ENCODE results near the gene B3GNT8.
"Not testable (repeated sequence)": the region's sequence is repeated elsewhere in the genome, so short reads cannot be mapped to it uniquely, and the experiment has no call there.

Gene B3GNT8

DNA sequence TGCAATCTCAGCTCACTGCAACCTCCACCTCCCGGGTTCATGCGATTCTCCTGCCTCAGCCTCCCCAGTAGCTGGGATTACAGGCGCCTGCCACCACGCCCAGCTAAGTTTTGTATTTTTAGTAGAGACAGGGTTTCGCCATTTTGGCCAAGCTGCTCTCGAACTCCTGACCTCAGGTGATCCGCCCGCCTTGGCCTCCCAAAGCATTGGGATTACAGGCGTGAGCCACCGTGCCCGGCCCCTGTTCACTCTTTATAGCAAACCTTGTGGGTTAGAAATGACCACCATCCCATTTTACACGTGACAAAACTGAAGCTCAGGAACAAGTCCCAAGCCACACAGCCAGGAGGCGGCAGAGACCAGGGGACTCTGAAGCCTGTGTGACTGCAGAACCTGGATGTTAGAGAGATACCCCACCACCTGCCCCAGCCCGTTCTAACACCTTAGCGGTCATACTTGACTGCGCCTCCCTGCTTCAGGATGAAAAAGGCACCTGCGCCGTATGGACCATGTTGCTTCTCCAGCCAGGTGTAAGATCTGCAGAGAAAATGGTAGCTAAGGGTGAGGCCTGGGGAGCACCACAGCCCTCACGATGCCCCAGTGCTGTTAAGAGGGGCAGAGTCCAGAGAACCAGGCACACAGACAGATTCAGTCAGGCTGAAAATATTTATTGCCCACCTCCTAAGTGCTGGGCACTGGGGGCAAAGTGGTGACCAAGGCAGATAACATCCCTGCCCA, 8.9 kb upstream of the B3GNT8 start:
- DNase-seq (ENCODE audit: low spot score), result no peak

DNA sequence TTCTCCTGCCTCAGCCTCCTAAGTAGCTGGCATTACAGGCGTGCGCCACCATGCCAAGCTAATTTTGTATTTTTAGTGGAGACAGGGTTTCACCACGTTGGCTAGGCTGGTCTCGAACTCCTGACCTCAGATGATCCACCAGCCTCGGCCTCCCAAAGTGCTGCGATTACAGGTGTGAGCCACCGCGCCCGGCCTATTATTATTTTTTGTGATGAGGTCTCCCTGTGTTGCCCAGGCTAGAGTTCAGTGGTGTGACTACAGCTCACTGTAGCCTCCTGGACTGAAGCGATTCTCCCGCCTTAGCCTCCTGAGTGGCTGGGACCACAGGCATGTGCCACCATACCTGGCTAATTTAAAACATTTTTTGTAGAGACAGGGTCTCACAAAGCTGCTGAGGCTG, 8.2 kb upstream of the B3GNT8 start:
- DNase-seq (ENCODE audit: low spot score), result not testable (repeated sequence)

DNA sequence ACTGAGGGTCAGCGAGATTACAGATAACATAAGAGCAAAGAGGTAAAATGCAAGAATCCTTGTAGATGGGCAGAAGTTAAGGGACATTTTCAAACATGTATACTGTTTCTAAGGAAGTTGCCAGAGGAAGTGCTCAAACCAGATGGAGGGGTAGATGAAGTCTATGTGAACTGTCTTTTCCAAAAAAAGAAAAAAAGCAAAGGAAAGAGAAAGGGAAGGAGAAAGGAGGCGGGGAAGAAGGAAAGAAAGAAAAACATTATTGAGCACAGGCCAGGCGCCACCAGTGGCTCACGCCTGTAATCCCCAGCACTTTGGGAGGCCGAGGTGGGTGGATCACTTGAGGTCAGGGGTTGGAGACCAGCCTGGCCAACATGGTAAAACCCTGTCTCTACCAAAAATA, 7.3 kb upstream of the B3GNT8 start:
- DNase-seq (ENCODE audit: low spot score), result no peak

DNA sequence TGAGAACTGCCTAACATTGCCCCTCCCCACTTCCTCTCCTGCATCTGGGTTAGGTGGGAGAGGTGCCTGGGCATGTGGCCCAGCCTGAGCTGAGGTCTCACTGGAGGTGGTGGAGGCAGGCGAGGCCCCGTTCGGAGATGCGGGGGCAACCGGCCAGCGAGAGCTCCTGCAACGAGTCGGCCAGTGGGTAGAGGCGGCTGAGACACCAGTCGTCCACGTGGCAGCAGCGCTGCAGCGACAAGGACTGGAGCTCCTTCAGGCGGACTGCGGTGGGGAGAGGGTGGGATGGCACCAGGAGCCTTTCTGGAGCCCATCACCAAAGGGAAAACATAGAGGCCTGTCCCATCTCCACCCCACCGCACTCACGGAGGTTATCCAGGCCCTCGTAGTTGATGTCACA, 6.0 kb upstream of the B3GNT8 start:
- no peak for DNase-seq (ENCODE audit: low spot score)

DNA sequence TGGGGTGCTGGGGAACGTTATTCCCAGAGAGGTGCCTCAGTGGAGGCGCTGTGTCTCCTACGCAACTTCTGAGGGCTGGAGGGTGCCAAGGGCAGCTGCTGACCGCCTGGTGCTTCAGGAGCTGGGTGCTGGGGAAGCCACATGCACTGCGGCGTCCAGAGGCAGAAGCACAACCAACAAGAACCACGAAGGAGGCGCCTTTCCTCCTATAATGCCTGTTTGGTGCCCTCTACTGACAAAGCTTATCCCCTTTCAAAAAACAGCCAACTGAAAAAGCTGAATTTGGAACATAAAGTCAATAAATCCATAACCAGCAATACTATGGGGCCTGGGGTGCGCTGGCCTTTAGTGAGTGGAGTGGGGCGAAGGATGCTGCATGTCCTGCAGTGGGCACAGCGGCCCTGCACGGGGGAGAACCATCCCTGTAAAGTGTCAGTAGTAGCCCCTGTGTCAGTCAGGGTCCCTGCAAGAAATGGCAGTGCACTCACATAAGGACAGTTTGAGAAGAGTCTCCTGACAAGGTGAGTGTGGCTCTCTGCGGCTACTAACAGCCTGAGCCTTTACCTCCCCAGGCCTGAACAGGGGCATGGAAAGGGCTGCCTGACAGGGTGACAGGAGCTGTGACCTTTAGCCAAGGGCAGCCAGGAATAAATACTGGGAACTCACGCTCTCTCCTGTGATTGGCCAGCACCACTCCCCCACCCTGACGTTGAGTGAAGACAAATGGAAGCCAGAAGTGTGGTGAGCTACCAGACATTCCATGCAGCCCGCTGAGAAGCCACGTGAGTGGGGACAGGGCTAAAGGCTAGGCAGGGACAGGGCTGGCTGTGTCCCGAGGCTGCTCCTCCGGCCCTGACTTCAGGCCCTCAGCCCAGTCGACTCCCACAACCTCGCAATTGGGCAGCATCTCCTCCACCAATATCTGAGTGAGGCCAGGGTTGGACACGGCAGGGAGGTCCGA, 4.5 kb upstream of the B3GNT8 start:
- DNase-seq (ENCODE audit: low spot score), result no peak

DNA sequence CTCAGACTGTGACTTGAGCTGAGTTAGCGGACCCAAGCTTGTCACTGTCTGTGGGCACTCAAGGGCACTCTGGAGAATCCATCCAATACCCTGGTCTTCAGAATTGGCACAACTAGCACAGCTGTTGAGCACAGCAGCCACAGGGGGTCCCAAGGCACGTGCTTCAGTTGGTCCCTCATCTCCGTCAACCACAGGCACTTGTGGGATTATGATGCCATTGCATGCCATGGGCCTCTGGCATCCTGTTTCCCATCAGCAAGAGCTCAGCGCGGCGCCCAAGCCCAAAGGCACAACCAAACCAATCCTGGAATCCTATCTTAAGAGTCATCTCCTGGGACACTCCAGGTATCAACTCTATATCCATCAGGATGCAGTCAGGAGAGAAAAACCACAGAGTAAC, 3.7 kb upstream of the B3GNT8 start:
- DNase-seq (ENCODE audit: low spot score), result no peak

DNA sequence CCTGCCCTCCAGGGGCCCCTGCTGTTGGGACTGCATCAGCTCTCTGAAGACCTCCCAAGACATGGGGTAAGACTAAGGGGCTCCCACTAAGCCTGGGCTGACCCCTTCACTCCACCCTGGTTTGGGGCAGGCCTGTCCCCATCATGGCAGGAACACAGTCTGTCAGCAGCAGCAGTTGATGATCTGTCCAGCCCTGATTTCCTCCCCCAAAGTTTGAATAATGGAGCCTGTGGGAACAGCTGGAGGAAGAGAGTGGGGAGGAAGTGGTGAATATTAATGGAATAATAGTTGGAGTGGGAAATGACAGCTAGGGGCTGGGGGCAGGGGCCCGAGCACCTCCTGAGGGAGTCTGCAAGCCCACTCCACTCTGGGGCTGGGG, 1.3 kb upstream of the B3GNT8 start:
- DNase-seq (ENCODE audit: low spot score), result no peak

DNA sequence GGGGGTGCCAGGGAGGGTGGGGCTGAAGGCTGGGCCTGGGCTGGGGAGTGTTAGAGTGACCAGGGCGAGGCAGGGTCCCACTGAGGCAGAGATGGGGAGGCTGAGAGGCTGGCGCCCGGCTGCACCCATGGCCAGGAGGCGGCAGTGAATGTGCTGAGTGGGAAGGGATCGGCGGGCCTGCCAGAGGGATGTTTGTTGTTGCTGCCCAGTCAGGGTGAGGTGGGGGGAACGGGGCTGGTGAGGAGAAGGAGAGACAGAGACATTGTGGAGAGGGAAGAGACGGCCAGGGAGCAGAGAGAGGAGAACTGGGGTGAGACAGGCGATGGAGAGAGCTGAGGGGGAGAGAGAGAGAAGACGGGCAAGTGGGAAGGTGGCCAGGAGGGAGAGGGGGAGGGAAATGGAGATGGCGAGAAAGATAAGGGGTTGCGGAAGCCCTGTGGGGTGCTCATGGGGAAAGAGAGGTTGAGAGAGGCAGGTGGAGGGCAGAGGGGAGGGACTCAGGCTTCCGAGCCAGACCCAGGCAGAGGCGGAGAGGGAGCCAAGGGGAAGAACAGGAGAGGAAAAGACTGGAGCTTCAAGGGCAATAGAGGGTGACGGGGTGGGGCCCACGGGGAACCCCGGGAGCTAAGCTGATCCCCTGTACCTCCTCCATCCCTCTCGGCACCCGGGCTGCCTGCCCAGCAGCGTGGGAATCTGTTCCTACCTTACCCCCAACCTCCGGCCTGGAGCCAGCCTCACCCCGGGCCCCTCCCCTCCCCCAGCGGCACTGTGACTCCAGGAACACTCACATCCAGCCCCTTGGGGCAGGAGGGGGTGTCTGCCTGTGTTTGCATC, 690 bp upstream of the B3GNT8 start:
- DNase-seq (ENCODE audit: low spot score), result no peak

DNA sequence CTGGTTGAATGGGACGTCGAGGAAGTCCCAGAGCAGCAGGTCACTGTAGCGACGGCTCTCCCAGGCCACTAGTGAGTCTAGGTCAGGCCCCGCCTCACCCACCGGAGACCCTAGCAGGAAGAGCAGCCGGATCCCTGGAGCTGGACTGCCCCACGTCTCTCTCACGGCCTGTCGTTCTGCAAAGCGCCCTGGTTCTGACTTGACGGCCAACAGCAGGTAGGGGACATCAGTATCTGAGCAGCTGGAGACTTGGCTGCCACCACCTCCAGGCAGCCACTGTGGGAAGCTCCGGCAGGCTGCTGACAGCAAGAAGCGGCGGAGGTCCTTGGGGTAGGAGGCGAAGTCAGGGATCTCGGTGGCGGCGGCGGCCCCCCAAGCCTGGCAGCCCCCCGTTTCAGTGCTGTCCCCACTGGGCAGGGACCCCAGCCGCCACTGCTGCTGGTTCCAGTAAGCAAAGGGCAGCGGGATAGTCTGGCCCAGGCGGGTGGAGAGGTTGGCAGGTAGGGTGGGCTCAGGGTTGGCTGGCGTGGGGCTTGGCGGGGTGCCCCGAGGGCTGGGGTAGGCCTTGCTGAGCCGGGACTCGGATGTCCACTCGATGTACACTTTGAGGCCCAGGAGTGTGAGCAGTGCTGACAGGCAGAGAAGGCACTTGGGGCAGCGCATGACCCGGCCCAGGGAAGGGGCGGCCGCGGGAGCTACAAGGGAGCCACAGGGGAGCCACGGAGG, 895 bp downstream of the B3GNT8 start:
- DNase-seq (ENCODE audit: low spot score), result no peak

DNA sequence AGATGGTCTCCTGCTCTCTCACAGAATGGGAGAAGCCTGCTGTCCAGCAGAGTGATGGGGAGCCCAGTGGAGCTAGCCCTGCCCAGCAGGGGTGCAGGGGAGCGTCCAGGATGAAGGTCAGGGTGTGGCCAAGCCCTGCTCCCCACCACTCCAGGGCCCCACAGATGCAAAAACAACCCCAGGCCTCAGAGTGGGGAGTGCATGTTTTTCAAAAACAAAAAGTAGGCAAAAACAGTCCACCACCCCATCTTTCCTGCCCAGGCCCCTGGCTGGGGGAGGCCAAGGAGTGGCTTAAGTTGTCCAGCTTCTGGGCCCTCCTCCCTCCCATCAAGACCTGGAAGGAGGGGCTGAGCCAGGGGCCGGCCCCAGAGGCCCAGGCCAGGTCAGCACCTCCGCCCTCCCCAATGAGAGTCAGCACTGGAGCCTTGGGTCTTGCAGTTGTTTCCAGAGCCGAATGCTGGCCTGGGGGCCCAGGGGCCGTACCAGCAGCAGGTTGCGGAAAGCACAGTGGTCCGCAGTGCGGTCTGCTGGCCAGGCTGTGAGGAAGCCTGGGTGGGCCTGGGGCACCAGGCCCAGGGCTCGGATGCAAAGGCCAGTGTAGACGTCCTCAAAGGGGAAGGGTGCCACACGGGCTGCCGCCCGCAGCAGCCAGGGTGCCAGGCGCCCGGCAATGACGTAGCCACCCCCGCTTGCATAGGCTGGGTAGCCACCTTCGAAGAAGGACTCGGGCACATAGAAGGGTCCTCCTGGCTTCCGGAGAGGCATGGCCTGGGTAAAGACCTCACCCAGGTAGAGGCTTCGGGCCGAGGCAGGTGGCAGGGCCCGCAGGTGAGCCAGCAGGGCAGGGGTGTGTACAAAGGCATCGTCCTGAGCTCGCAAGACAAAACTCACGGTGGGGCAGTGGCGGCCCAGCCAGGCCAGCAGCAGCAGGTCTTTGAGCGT, 1.7 kb downstream of the B3GNT8 start:
- DNase-seq (ENCODE audit: low spot score), result no peak

DNA sequence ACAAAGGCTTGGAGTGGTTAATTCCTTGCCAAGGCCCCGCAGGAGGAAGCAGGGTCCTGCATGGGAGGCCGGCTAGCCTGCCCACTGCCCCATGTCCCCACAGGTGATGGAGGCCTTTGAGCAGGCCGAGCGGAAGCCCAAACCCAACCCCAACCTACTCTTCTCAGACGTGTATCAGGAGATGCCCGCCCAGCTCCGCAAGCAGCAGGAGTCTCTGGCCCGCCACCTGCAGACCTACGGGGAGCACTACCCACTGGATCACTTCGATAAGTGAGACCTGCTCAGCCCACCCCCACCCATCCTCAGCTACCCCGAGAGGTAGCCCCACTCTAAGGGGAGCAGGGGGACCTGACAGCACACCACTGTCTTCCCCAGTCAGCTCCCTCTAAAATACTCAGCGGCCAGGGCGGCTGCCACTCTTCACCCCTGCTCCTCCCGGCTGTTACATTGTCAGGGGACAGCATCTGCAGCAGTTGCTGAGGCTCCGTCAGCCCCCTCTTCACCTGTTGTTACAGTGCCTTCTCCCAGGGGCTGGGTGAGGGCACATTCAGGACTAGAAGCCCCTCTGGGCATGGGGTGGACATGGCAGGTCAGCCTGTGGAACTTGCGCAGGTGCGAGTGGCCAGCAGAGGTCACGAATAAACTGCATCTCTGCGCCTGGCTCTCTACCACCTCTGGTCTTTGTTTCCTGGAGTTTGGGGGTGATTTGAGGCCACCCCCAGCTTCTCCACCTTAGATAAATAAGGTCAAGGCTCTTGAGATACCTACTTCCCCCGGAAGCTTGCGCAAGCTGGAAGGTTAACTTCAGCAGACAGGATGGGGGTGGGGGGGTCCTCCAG, 2.6 kb downstream of the B3GNT8 start:
- DNase-seq (ENCODE audit: low spot score), result no peak

DNA sequence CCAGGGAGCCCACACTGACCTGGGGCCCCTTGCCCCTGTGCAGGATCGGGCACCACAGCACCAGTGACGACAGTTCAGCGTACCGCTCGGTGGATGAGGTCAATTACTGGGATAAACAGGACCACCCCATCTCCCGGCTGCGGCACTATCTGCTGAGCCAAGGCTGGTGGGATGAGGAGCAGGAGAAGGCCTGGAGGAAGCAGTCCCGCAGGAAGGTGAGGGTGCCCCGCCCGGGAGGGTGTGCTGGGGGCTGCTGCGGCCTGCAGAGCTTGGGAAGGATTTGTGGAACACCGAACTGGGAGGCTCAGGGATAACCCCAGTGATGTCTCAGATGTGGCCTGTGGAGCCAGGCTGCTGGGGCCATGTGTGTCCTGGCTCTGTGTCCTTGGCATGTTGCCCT, 4.2 kb downstream of the B3GNT8 start:
- DNase-seq (ENCODE audit: low spot score), result no peak

DNA sequence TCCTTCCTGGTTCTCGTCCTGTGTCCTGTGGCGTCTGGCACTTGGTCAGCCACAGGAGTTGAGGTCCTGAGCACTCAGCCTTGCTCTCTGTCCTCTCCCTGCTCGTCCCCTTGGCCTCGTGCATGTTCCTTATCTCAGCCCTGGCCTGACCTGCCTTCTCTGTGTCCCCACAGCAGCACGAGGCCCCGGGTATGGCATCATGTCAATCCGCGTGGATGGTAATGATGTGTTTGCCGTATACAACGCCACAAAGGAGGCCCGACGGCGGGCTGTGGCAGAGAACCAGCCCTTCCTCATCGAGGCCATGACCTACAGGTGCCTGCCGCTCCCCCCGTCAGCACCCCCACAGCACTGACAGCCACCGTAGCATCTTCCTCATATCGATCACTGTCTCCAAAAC, 4.7 kb downstream of the B3GNT8 start:
- DNase-seq (ENCODE audit: low spot score), result no peak

DNA sequence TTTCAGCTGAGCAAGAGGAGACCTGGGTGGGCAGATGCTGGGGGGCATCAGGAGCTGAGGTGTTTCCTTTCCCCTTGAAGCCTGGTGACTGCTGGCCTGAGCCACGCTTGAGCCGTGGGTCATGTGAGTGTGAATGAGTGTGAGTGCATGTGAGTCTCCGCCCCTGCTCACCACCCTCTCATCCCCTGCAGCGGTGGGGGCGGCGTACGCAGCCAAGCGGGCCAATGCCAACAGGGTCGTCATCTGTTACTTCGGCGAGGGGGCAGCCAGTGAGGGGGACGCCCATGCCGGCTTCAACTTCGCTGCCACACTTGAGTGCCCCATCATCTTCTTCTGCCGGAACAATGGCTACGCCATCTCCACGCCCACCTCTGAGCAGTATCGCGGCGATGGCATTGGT, 5.2 kb downstream of the B3GNT8 start:
- no peak for DNase-seq (ENCODE audit: low spot score)

DNA sequence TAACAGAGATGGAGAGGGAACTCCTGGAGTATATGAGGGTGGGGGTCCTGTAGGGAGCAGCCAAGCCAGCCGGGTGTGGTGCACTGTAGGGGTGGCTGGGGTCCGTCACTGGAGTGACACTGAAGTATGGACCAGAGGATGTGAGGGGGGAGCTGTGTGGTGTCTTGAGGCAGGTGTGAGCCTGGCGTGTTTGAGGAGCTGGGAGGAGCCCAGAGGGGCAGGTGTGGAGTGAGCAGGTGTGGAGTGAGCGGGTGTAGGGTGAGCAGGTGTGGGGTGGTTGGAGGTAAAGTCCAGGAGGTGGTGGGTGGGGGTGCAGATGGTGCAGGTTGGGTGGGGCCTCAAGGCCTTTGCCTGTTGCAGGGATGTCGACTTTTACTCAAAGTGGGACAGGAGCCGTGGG, 5.9 kb downstream of the B3GNT8 start:
- DNase-seq (ENCODE audit: low spot score), result no peak

DNA sequence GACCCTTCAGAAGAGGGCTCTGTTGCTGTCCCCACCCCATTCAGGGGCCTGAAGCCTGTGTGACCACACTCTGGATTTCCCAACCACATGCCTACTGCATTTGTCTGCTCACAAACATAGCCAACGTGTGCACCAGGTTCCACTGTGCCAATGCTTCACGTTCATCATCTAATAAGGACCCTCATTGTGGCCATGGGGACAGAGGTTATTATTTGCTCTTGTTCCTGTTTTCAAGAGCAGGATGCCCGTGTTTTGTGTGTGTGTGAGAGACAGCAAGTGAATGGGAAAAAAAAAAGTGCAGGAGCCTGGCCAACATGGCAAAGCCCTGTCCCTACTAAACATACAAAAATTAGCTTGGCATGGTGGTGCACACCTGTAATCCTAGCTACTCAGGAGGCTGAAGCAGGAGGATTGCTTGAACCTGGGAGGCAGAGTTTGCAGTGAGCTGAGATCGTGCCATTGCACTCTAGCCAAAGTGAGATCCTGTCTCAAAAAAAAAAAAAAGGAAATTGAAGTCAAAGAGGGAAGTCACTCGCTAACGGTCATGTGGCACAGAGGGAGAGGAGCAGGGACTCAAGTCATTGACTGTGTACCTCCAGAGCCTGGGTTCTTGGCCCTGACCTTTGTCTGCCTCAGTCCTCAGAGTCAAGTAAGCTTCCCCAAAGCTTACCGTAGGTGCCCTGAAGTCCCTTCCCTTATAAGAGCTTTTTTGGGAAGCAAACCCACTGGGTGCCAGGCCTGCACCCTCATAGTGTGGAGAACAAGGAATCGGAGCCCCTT, 6.9 kb downstream of the B3GNT8 start:
- DNase-seq (ENCODE audit: low spot score), result no peak

DNA sequence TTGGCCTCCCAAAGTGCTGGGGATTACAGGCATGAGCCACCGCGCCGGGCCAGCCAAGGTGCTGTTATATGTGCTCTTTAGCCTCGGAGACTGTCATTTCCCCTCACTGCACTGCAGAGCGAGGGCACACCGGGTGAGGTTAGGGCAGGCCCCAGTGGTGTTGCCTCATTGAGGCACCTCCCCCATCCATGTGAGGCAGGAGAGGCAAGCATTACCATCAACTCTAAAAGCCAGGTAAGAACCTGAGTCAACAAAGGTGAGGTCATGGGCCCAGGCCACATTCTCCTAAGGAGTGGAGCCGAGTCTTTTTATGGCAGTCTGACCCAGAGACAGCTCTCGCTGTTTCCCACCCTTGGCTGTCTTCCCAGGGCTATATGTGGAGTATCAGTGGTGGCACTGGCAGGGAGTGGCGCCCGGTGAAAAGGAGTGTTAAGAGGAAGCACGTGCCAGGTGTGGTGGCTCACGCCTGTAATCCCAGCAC, 10.9 kb downstream of the B3GNT8 start:
- no peak for DNase-seq (ENCODE audit: low spot score)

DNA sequence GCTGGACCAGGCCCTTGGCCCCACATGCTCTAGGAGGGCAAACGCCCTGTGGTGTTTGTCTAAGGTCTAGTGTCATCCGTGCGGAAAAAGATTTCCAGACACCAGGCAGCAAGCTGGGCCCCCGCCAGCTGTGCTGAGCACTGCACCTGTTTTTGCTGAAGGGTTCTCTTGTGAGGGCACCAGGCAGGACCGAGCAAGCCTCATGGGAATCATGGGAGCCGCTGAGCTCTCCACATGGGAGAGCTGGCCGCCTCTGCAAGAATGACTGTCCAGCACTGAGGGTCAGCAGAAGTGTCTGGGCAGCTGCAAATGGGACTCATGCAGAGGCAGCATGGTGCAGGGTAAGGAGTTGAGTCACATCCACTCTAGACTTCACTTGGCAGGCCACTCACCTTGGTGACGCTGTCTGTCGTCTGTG, 12.0 kb downstream of the B3GNT8 start:
- DNase-seq (ENCODE audit: low spot score), result no peak

DNA sequence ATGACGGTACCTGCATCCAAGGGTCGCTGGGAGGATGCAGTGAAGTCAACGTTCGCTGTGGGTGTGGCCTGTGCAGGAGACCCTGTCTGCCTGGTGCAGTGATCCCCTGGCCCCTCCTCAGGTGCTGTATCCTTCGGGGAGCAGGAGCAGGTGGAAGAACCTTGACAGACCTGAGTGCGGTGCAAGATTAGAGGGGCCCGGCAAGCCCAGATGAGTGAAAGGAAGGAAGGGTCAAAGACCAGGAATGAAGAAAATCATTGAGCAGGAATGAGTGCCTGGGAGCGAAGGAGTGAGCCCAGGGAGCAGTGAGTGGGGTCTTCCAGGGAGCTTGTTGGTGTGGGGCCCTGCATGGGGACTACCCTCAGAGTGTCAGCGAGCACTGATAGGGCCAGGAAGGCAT, 12.7 kb downstream of the B3GNT8 start:
- no peak for DNase-seq (ENCODE audit: low spot score)
